GM18861 (cell line): Measurements from ENCODE around the gene ARHGAP45.

ENCODE experiments used
- ATAC-seq: cut with Tn5 transposase; IDR thresholded peaks from one replicate; pipeline ENCODE4 v1.9.1; 2021; ENCODE audit not compliant: unreplicated experiment

Gene ARHGAP45

DNA sequence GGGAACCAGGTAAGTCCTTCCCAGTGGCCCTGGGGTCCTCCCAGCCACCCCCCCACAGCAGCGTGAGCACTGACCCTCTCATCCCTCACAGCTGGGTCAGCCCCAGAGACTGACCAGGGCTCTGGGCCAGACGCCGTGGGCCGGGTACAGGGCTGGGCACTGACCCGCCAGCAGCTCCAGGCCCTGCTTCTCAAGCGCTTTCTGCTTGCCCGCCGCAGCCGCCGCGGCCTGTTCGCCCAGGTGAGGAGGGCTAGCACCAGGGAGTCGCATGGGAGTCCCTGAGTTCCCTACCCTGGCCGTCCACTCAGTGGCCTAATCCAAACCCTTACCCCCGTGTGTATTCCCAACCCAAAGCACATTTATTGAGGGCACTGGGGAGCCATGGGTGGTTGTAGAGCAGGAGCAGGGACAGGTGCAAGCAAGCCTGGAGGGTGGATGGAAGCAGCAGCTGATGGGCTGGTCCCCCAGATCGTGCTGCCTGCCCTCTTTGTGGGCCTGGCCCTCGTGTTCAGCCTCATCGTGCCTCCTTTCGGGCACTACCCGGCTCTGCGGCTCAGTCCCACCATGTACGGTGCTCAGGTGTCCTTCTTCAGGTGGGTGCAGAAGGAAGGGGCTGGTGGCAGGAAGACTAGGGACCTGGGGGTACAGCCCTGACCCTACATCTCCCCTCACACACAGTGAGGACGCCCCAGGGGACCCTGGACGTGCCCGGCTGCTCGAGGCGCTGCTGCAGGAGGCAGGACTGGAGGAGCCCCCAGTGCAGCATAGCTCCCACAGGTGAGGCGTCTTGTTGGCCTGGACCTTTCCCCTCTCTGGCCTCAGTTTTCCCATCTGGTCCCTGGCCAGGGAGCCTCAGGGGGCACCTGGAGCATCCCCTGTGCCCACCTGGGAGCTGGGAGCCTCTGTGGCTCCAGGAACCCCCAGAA lies 12.6 kb upstream of the ARHGAP45 start:
- no peak for ATAC-seq

GRCh38 chr19:1055028-1055425 lies 11.9 kb upstream of the ARHGAP45 start:
- ATAC-seq: no peak

- no peak for ATAC-seq
Observed at GRCh38 chr19:1055886-1056620, 10.9 kb upstream of the ARHGAP45 start.

DNA sequence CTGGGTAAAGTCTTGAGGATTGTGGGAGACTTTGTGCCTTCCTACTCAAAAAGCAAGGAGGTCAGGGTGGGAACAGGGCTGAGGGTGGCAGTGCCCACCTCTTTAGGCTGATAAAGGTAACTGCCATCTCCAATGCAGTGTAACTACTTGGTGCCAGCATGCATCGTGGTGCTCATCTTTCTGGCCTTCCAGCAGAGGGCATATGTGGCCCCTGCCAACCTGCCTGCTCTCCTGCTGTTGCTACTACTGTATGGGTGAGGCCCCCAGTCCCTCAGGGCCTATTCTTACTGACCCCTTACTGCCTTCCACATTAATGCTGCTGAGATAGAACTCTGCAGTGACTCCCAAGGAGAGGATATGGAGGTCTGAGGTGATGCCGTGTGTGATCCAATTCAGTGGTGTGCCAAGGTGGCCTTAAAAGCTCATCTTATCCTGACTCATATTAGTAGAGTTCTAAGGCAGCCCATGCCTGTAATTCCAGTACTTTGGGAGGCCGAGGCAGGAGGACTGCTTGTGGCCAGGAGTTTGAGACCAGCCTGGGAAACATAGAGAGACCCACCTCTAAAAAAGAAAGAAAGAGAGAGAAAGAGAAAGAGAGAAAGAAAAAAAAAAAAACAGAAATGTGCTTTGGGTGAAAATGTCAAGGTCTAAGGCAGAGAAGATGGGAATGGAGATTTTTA lies 9.7 kb upstream of the ARHGAP45 start:
- ATAC-seq: no peak

DNA sequence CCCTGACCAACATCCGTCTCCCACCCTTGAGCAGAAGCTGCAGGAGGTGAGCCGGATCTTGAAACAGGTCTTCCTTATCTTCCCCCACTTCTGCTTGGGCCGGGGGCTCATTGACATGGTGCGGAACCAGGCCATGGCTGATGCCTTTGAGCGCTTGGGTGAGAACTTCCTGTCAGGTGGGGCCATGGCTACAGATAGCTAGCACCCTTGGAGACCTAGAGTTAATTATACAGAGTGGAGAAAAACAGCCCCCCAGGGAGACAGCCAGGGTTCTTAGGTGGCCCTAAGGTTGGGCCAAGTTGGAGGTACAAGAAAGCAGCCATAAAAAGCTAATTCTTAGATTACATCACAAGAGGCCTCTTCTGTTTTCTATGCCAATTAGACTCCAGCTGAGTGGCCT lies 8.9 kb upstream of the ARHGAP45 start:
- ATAC-seq: no peak

DNA sequence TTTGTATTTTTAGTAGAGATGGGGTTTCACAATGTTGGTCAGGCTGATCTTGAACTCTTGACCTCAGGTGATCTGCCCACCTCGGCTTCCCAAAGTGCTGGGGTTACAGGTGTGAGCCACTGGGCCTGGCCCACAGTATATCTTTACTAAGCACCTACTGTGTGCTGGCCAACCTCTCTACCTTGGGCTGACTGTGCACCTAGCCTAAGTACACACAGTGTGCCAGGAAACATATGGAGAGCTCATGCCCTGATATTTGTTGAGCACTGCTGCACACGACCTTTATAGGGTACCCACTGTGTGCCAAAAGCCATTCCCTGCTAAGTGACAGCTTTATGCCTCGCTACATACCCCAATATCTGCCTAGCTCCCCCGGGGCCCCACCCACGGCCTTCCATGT lies 6.3 kb upstream of the ARHGAP45 start:
- no peak for ATAC-seq

GRCh38 chr19:1061987-1062386 lies 5.0 kb upstream of the ARHGAP45 start:
- no peak for ATAC-seq

DNA sequence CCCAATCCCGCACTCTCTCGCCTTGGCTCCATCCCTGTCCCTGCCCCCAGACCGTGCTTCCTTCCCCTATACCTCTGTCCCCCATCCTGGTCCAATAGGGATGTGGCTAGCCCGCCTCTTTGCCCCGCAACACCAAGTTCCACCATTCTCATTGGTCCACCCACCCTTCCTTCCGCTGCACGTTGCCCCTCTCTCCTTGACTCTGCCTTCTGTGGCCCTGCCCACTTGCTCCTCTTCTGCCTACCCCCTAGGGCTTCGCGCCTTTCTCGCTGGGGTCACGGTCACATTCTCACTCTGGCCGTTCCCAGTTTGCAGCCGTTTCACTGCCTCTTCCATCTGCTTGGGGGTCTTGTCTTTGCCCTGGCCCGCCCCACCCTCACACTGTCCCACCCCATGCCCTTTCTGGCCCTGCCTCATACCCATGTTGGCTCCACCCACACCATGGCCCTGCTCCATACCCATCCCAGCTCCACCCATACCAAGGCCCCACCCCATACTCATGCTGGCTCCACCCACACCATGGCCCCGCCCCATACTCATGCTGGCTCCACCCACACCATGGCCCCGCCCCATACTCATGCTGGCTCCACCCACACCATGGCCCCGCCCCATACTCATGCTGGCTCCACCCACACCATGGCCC lies 4.5 kb upstream of the ARHGAP45 start:
- no peak for ATAC-seq

DNA sequence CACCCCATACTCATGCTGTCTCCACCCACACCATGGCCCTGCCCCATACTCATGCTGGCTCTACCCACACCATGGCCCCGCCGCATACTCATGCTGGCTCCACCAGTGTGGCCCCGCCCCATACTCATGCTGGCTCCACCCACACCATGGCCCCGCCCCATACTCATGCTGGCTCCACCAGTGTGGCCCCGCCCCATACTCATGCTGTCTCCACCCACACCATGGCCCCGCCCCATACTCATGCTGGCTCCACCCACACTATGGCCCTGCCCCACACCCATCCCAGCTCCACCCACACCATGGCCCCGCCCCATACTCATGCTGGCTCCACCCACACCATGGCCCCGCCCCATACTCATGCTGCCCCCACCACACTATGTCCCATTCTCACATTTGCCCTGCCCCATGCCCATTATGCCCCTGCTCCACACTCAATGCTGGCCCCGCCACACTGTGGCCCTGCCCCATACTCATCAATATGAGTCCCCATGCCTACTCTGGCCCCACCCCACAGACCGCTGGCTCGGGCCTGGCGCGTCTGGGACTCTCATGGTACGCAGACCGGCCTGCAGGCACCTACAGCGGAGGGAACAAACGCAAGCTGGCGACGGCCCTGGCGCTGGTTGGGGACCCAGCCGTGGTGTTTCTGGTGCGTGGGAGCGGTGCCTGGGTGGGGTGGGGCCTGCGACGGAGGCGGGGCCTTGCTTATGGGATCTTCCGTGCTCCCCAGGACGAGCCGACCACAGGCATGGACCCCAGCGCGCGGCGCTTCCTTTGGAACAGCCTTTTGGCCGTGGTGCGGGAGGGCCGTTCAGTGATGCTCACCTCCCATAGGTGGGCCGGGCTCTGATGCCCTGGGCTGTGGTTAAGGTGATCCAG lies 3.7 kb upstream of the ARHGAP45 start:
- ATAC-seq: no peak

GRCh38 chr19:1063909-1064660 lies 2.9 kb upstream of the ARHGAP45 start:
- ATAC-seq: no peak

DNA sequence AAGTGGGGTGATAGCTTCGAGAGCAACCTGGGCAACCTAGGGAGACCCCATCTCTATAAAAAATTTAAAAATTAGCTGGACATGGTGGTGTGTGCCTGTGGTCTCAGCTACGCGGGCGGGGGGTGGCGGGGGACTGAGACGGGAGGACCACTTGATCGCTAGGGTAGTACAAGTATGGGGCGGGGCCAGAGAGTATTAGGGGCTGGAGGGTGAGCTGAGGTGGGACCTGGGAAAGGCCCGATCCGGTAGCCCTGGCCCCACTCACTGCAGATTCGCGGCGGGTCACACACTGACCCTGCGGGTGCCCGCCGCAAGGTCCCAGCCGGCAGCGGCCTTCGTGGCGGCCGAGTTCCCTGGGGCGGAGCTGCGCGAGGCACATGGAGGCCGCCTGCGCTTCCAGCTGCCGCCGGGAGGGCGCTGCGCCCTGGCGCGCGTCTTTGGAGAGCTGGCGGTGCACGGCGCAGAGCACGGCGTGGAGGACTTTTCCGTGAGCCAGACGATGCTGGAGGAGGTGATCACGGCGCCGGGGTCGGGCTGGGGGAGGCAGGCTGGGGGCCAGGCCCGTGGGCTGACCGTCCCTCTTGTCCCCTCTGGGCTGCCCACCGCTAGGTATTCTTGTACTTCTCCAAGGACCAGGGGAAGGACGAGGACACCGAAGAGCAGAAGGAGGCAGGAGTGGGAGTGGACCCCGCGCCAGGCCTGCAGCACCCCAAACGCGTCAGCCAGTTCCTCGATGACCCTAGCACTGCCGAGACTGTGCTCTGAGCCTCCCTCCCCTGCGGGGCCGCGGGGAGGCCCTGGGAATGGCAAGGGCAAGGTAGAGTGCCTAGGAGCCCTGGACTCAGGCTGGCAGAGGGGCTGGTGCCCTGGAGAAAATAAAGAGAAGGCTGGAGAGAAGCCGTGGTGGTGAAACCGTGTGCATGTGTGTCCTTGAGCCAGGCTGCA lies 2.0 kb upstream of the ARHGAP45 start:
- no peak for ATAC-seq

GRCh38 chr19:1065606-1066109 lies 1.3 kb upstream of the ARHGAP45 start:
- ATAC-seq: no peak

- no peak for ATAC-seq
Observed at GRCh38 chr19:1066251-1066747, 668 bp upstream of the ARHGAP45 start.

GRCh38 chr19:1067341-1067957 lies 482 bp downstream of the ARHGAP45 start:
- ATAC-seq: peak; percentile 9

DNA sequence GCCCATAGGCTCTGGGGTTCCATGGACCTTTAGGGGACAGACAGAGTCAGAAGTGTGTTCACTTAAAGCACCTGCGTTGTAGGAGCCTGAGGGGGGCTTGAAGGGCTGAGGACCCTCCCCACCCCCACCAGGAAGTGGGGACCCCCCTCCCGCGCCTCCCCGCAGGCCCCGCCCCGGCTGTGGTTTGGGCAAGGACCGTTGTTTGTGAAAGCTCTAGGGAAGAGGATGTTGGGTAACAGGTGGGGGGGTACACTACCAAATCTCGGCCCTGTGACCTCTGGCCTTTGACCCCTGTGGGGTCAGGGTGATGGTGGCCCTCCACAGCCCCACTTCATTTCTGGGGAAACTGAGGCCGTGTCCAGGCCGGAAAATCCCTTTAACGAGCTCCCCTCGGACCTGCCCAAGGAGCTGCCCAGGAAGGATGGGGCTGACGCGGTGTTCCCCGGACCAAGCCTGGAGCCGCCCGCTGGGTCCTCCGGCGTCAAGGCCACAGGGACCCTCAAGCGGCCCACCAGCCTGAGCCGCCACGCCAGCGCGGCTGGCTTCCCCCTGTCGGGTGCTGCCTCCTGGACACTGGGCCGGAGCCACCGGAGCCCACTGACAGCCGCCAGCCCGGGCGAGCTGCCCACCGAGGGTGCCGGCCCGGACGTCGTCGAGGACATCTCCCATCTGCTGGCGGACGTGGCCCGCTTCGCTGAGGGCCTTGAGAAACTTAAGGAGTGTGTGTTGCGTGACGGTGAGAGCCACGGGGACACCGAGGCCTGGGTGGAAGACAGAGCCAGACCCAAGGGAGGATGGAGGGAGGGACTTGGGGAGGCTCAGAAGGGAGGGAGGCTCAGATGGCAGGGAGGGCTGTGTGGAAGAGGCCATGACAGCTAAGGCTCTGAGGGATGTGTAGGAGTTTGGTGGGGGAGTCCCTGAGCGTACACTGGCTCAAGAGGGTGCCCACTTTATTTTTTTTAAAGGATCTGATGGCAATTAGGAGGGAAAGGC lies 1.3 kb downstream of the ARHGAP45 start:
- ATAC-seq: no peak

DNA sequence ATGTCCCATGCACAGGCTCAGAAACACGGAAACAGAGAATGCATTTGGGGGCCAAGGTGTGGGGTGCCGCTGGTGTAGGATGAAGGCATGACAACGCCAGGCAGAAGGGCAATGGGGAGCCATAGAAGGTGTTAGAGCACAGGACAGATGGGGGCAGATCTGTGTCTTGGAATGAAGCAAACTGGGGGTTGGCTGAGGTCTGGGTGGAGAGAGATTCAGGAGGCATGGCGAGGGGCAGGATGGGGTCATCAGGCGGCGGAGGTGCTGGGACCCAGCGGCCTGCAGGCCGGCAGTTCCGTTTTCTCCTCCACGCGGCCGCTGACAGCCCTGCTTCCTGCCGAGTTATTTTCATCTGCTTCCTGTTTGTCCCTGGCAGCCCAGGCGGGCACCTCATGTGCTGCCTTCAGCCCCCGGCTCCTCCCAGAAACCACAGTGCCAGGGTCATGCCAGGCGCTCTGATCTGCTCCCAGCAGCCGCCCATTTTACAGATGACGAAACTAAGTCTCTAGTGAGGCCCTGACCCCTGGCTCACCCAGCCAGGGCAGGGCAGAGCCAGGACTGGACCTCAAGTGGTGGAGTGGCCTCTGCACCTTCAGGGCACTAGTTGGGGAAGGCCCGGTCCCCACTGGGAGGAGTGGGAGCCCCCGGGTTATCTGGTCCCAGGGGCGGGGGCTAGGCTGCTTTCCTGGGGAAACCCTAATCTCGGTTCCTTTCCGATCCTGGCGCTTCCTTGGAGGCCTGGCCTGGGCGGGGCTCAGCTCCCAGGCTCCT lies 2.2 kb downstream of the ARHGAP45 start:
- ATAC-seq: no peak
